Measurements from ENCODE around the gene FLT3. TPM values are rescaled to one million over a fixed set of nuclear protein-coding genes. Genes with fewer than 3 reads are reported as not detected.
A peak's percentile ranks its signal among the peaks of the same experiment; 100 is the strongest.

The FLT3 gene
- total RNA-seq, 2 donors from 2014 or later, result 0.15 to 0.47 TPM

DNA sequence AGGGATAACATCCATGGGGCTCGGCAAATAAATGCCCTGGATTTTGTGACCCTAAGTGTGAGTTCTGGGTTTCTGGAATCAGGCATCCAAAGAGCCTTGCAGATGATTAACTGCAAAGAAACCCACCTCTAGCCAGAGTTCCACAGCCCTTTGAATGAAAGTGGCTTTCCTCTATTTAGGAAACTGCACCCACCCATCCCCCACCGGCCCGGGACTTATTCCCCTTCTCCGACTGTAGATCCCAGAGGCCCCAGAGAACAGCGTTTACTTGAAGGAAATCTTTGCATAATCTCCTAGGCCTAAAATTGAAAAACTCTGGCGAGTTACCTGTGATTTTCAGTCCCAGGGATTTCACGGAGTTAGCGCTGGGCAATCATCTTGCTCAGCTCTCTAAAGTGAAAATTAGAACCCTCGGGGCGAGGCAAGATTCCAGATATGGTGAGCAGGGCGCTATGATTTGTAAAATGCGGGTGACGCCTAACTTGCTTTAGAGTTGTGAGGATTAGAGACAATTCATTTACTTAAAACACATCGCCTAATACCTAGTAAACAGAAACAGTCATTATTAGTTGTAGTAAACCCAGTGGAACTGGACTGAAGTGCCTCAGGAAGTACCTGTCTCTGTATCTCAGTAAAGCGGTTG is 121.3 kb downstream of the FLT3 start:
- ATAC-seq, result no peak
- intact Hi-C loops (cut with DNase I, micrococcal nuclease), result no loop called here
- peak in 1 of 2 donors; percentile 67 for DNase-seq

DNA sequence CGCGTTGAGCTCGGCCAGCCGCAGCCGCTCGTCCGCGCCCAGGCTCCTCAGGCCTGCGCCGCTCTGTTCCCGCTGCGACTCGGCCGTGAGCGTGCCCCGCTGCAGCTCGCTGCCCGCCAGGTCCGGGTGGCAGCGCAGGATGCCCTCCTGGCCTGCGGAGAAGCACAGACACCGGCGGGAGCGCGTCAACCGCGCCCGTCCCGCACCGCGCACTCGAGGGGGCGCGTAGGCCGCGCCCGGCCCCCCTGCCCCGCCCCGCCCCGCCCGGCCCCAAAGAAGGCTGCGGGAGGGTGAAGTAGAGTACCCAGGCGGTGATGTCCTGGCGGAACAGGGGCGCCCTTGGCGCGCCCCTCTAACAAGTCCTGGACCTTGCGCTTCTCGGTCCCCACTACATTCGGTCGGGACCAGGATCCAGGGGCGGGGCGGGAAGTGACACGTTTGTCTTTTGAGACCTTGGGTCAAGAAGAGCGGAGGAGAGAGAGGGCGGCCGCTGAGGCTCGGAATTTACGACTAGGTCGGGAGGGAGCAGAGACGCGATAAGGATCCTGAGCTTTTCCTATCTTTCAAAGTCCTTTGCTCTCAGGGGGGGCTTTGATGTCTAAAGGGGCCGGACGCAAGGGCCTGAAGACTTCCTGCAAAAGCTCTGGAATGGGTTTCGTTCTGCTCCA is 121.9 kb downstream of the FLT3 start:
- ATAC-seq (peak; percentile 53), DNase-seq (peak; percentile 85 to 90)
- intact Hi-C loops (cut with DNase I, micrococcal nuclease), result no loop called here

DNA sequence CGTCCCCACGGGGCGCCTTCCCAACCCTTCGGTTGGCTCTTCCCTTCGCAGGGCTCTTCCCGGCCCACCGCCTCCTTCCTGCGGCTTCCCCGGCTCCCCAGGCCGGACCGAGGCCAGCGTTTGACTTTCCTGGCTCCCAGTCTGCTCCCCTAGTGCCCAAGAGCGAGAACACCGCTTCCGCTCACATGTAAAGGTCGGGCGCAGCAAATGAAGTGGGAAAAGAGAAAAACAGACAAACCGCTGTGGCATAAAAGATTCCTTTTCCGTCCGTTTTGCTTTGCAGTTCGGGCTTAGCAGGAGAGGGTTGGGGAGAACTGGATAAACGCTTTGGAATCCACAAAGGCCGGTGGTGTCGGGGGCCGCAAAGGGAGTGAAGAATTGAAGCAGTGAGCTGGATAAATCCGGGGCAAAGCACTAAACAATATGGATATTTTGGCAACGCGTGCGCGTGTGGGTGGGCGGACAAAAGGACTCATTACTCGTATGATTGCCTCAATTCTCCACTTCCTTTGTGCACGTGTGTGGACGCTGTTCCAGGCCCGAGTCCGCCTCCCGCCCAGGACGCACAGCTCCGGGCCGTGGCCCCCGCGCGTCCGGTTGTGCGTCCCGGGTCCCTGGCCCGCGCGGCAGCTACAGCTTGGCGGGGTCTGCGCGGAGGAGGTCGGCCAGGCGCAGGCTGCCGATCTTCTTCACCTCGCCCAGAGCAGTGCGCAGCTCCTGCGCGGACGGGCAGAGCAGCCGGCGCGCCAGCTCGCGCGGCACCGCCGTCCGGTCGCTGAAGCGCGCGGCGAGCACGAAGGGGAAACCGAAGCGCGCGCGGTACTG is 122.7 kb downstream of the FLT3 start:
- intact Hi-C loops (cut with DNase I, micrococcal nuclease), result no loop called here
- peak; percentile 2 for ATAC-seq
- peak in 1 of 2 donors; percentile 29 for DNase-seq

DNA sequence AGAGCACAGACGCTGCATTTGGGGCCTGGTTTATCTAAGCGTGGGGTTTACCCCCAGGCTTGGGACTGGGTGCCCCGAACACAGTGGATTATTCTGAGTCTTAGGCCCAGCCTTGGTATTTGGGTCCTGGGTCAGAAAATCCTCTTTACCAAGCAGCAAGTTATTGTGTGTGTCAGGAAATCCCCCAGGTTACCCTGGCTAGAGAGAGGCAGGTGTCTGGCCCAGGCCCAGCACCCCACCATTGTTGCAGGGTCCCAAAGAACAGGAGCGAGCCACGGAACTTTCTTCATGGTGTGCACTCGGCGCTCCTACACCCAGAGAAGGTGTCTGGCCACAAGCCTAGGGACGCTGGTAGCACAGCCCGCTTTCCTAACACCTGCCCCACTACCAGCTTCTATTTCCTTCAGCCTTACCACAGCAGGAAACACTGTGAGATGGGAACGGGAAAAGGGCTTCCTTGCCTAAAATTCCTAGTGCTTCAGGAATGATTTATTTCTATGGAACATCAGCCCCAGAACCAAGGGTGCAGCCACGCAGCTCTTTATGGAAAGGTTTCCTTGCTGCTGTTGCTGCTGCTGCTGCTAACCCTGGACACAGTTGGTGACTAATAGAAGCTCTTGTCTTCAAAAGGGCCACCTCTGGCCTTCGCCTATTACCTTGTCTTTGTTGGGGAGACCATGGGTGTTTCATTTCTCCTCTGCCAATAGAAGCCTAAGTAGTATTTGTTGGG is 123.8 kb downstream of the FLT3 start:
- ATAC-seq (peak; percentile 7), DNase-seq (peak in 1 of 2 donors; percentile 37)
- intact Hi-C loops (cut with DNase I, micrococcal nuclease), result no loop called here

DNA sequence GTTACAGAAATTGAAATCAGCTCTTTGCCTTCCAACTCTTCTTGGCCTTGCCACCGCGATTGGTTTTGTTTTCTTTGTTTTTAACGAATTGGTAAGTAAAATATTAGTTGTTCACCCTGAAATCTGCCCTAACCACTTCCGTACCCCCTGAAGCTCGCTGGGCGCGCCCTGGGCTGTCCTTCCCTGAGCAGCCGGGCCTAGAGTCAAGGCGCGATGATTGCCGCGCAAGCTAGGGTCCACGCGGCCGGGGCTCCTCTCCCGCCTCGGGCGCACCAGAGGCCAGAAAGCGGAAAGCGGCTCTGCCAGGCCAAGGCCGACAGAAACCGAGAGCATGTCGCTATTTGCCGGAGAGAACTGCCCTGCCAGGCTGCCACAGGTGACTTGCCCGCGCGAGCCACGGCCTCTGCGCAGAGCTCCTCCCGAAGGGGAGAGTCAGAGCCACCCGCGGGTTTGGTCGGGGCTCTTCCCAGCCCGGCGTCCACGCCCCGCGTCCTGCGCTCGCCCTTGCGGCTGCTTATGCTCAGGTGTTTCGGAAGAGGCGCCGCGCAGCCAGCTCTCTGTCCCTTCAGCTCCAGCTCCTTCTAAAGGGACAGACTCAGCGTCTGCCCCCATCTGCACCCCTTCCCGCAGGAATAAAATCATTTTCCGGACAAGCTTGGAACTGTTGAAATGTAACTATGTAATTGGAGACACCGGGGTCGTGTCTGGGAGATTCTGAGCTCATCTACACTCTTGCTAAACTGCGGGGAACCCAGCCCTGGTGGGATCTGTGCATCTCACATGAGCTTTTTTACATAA is 124.6 kb downstream of the FLT3 start:
- DNase-seq (peak in 1 of 2 donors; percentile 64), ATAC-seq (peak; percentile 19)

DNA sequence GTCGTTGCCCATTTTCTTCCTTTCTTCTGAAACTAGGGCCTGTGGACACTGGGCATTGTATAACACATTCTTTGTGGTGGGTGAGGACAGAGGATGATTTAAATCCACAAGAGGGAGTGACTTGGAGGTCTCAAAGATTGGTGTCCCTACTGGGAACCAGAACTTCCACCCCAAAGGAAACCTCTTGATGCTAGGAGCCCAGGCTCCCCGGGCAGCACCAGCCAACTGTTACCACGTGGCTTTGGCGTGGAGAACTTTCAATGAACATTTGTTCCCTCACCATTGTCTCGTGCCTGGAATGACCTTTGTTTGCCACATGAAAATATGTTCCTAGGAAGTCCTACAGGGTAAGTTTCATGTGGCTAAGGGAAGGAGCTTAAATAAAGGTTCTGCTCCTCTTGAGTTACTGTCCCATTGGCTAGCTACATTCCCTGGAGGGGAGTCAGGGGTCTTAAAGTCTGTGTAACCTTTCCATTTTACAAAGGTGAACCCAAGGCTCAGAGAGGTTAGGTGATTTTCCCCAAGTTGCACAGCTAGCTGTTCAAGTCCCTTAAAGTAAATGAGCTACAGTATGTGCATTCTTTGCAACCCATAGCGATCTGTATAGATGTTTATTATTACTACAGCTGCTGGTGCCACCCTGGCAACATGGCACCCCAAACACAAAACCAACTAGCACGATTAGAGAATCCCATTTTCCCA is 126.3 kb downstream of the FLT3 start:
- peak in 1 of 2 donors; percentile 21 for DNase-seq
- ATAC-seq, result no peak
- intact Hi-C loops (cut with DNase I, micrococcal nuclease), result no loop called here

More for the DNA sequence above, 124.6 kb downstream of the FLT3 start:
- intact Hi-C loops (cut with DNase I, micrococcal nuclease), result no loop called here

DNA sequence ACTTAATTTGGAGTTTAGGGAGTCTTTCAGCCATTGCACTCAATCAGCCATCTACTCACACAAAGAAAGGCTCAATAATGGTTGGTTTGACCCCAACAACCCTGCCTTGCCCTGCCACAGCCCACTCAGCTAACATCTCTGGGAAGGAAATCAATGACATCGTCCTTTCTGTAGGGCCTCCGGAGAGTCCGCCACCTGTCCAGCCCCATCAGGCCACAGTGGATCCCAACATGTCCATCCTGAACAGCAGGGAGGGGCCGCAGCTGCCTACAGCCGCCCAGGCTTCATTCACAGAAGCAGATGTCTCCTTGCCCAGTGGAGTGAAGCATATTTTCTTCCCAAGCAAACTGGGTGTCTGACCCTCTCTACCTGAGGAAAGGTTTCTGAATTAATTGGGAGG is 127.1 kb downstream of the FLT3 start:
- intact Hi-C loops (cut with DNase I, micrococcal nuclease), result no loop called here
- no peak for ATAC-seq
- DNase-seq, result peak in 1 of 2 donors; percentile 34

DNA sequence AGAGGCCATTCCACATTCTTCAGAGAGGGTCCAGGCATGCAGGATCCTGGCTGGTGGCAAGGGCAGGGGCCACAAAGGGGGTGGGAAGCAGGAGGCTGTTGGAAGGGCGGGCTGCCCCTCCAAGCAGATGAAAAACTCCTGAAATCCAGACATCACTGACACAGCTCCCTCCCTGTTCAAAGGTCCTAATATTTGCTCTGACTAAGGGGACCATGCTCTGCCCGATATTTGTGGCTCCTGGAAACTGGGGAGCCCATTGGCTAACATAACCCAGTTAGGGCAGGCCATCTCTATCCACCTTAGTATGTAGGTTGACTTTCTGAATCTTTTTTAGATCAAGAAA is 127.9 kb downstream of the FLT3 start:
- ATAC-seq (no peak), DNase-seq (no peak)
- intact Hi-C loops (cut with DNase I, micrococcal nuclease), result no loop called here

DNA sequence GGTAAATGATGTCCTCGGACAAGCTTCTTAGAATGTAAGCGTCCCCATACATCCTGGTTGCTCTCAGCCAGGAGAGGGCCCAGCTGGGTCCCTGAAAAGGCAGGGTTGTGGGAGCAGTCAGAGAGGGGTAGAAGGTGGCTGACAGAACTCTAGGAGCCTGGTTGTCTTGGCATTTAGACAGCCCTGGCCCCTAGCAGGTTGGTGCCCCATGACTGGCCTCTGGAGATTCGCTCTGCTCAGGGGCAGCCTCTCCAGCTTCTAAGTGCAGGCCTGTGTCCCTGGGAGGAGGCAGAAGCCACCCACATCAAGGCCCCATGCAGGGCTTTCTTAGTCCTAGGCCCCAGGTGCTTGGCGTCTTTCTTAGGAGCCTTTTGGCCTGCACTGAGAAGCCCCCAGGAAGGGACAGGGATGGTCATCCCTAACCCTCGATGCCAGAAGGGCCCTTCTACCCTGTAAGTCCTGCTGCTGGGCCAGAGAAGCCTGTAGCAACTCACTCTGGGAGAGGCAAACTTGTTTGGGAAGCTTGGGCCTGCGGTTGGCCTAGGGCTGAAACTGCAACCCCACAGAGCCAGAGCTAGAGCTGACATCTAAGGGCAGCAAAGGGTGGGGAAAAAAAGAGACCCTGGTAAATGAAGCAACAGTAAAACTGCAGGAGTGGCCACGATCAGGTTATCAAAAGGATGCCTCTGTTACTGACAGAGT is 128.4 kb downstream of the FLT3 start:
- intact Hi-C loops (cut with DNase I, micrococcal nuclease), result no loop called here

DNA sequence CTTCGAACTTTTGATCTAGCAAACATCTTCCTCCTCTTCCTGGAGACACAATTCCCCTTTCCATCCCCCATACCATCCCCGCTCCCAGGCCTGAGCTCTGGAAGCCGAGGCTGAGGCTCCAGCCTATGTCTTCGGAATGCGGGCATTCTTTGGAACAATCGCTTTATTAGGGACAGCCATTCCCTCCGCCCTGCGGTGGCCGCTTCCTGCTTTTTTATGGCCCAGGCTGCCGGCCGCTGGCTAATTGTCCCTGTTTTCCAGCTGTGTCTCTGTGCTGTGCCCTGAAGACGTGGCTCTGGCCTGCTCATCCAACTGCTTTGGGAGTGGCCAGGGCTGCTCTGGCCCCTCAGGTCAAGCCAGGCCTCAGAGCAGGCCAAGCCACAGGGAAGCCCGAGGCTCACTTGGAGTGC is 129.1 kb downstream of the FLT3 start:
- peak; percentile 80 to 81 for DNase-seq
- intact Hi-C loops (cut with DNase I, micrococcal nuclease), result no loop called here
- ATAC-seq, result peak; percentile 29

More for the DNA sequence above, 128.4 kb downstream of the FLT3 start:
- DNase-seq, result peak in 1 of 2 donors; percentile 24
- ATAC-seq, result no peak

DNA sequence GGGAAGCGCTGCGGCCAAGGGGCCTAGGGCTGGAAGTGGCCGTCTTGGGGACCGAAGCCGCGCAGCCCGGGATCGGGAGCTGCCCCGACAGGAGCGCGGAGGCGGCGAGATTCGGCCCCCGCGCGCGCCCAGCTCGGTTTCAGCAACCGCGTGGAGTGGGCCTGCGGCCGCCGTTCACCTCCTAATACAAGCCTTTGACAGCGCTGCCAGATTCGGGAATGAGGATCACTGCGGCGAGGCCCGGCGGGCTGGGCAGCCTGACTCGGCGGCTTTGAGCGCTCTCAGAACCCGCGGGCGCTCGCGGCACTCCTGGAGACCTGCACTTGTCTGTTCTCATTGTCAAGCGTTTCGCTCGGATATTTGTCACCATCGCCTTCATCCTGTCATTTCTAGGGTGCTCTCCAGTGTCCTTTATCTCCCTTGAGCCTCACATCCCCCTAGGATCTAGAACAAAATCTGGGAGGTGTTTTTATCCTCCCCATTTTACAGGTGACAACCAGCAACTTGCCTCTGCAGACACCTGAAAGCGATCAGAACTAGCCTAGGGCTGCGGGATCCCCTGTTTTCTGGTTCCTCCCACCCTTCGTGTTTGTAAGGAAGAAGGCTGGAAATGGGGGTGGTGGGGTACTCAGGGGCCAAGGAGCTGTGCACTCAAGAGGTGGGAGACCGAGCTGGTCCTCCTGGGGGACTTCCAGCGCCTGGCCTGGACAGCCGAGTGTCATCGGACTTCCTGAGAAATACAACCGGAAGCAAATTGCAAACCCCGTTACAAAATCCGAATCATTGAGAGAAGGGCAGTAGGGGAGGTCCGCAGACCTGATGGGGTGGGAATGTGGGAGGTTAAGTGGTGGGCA is 129.8 kb downstream of the FLT3 start:
- ATAC-seq, result no peak
- DNase-seq, result peak in 1 of 2 donors; percentile 38
- intact Hi-C loops (cut with DNase I, micrococcal nuclease), result no loop called here

DNA sequence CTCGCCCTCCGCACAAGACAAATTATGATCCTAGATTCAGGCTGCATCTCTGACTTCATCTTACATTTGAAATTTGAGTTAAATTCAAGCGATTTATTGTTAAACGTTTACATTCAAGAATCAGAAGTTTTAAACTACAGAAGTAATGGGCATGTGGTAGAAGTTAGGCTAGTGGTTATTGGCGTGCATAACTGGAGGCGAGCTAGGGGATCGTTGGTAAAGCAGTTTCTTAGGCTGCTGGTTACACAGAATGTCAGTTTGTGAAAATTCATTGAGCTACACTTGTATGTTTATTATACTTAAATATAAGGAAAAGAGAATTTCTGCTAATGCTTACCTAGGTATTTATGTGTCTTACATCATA is 130.5 kb downstream of the FLT3 start:
- DNase-seq (no peak), ATAC-seq (no peak)
- intact Hi-C loops (cut with DNase I, micrococcal nuclease), result no loop called here

DNA sequence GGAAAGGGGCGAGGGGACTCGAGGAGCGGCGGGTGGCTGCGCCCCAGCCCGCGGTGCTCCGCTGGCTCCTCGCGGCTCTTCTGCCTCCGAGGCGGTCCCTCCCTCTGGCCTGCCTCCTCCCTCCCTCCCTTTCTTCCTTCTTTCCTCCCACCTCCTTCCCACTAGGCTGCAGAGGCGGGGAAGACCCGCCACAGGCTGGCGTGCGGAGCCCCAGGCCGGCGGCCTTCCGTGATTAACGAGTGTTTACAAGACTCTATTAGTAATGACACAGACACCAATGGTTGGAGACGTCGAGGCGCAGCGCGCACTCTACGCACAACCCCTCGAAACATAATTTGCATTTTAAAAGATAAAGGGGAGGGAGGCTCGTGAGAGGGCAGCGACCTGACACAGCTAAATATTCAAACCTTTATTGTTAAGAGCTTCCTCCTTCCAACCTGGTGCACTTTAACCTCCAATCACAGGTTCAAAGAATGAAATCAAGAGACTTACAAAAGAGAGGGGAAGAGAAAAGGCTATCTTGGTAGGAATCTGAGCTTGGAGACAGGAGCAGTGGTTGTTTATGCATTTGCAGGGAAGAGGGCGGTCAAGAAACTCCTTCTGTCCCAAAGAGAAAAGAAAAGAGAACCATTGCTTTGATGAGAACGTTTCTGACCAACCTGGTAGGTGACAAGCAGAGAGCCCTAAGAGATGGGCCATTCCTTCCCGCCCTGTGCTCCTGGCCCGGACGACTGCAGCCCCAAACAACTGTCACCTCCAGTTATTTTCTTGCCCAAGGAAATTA is 131.1 kb downstream of the FLT3 start, which contains the start of gene CDX2:
Gene CDX2 (minus strand): TSS at position 234 of the 784 bp plus-strand sequence. CDS start 309 bp downstream, outside the sequence.
- ATAC-seq, result peak; percentile 61
- DNase-seq, result peak; percentile 90
- intact Hi-C loops (cut with DNase I, micrococcal nuclease), result no loop called here

DNA sequence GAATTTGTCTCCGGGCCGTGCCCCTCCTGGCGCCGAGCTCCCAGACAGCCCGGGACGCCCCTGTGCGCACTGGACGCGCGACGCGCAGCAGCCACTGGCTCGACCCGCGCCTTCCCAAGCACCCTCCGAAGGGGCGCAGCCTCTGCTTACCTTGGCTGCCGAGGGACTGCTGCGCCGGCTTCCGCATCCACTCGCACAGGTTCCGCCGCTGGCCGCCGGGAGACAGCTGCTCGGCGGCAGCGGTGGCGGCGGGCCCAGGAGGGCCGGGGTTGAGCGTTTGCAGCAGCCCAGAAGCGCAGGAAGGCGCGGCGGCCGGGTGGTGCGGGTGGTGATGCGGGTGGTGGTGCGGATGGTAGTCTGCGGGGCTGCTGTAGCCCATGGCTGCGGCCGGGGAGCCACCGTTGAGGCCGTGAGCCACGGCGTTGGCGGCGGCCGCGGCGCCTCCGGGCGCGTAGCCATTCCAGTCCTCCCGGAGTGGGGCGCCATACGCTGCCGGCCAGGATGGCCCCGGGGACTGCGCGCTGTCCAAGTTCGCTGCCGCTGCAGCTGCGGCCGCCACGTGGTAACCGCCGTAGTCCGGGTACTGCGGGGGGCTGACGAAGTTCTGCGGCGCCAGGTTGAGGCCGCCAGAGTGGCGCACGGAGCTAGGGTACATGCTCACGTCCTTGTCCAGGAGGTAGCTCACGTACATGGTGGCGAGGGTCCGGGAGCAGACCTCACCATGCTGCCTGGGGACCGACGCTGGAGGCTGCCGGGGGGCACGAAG is 131.9 kb downstream of the FLT3 start:
- DNase-seq (no peak), ATAC-seq (no peak)
- intact Hi-C loops (cut with DNase I, micrococcal nuclease), result no loop called here
